Endothelial cell of umbilical vein (primary cell): Measurements from ENCODE around the gene PCED1B. TPM values are rescaled to one million over a fixed set of nuclear protein-coding genes. Genes with fewer than 3 reads are reported as not detected.

Experiments
- BruUV-seq: library from RNA; stranded (reverse); fragments of 400-500 nt; replicated peaks from 2 replicates; lab custom pipeline; 2021; lab: Mats Ljungman, UMichigan
- CTCF ChIA-PET: fragments of 300-600, 350-600 bp; sonication (Branson Sonifier 250); formaldehyde crosslinking; loops from one replicate; lab custom pipeline; 2021; ENCODE audit warnings: antibody characterized with exemption, inconsistent platforms; lab: Charles Lee
- POLR2A ChIA-PET: fragments of 300-600, 350-600 bp; sonication (Branson Sonifier 250); formaldehyde crosslinking; loops from one replicate; lab custom pipeline; 2021; ENCODE audit warnings: antibody characterized with exemption, inconsistent platforms; lab: Charles Lee
- DNase-seq: peaks from one replicate; pipeline ENCODE4 v3.0.0-alpha.2; 2011; ENCODE audit warnings: low read depth, low spot score
- FAIRE-seq: peaks from 2 replicates; lab custom pipeline; 2011; peaks lifted over from hg19 to GRCh38; lab: Jason Lieb, UNC
- H2AFZ ChIP-seq: 2 replicates; pipeline ENCODE4 v1.6.0; 2012; ENCODE audit warnings: low read depth, low read length, control low read depth, inconsistent platforms
- H3K27ac ChIP-seq: 2 replicates; pipeline ENCODE4 v1.5.1; 2011; ENCODE audit warnings: low read depth, mild to moderate bottlenecking, control low read depth, low read length, moderate library complexity; ENCODE audit not compliant: insufficient read depth
- H3K27me3 ChIP-seq, 2 experiments: 2 replicates each; pipeline versions ENCODE4 v1.6.0 to v1.6.1; 2011; ENCODE audit warnings: low read length in 2 of 2, mixed read lengths in 1 of 2; ENCODE audit not compliant: control insufficient read depth in 2 of 2, insufficient read depth in 2 of 2
- H3K36me3 ChIP-seq, 2 experiments: 2 replicates in 1 of 2; 3 replicates in 1 of 2; pipeline ENCODE4 v1.5.1; 2011; ENCODE audit warnings: low read length in 2 of 2, mild to moderate bottlenecking in 1 of 2, moderate library complexity in 1 of 2; ENCODE audit not compliant: control insufficient read depth in 2 of 2, insufficient read depth in 2 of 2; ENCODE audit errors: extremely low read depth in 1 of 2
- H3K4me1 ChIP-seq: 3 replicates; pipeline ENCODE4 v1.5.1; 2011; ENCODE audit warnings: mild to moderate bottlenecking, low read length; ENCODE audit not compliant: control insufficient read depth, insufficient read depth; ENCODE audit errors: extremely low read depth
- H3K4me2 ChIP-seq: 2 replicates; pipeline ENCODE4 v1.6.1; 2011; ENCODE audit warnings: low read length, control low read depth, mixed read lengths; ENCODE audit not compliant: insufficient read depth
- H3K4me3 ChIP-seq, 3 experiments: fragments of 200-600 bp in 1 of 3; sonication (generic), shearing (Covaris generic) in 1 of 3; replicated peaks in 1 of 3; 2 replicates each; pipeline ENCODE4 v1.5.1; 2011 to 2016; ENCODE audit warnings: control low read depth in 3 of 3, low read length in 3 of 3, mild to moderate bottlenecking in 2 of 3, inconsistent platforms in 1 of 3, low read depth in 1 of 3, moderate library complexity in 1 of 3; ENCODE audit not compliant: insufficient read depth in 1 of 3
- H3K79me2 ChIP-seq: 2 replicates; pipeline ENCODE4 v1.6.0; 2012; ENCODE audit warnings: low read length, inconsistent platforms; ENCODE audit not compliant: control insufficient read depth, insufficient read depth
- H3K9ac ChIP-seq: replicated peaks from 2 replicates; pipeline ENCODE3; 2011; ENCODE audit warnings: low read length, control low read depth; ENCODE audit not compliant: insufficient read depth; ENCODE audit errors: extremely low read depth
- H3K9me1 ChIP-seq: replicated peaks from 3 replicates; pipeline ENCODE4 v1.6.0; 2011; ENCODE audit warnings: mild to moderate bottlenecking, low read length; ENCODE audit not compliant: control insufficient read depth, insufficient read depth; ENCODE audit errors: extremely low read depth
- H3K9me3 ChIP-seq: replicated peaks from 2 replicates; pipeline ENCODE4 v1.5.1; 2012; ENCODE audit warnings: low read length, inconsistent platforms; ENCODE audit not compliant: control insufficient read depth, insufficient read depth
- H4K20me1 ChIP-seq: replicated peaks from 2 replicates; pipeline ENCODE3; 2011; ENCODE audit warnings: mild to moderate bottlenecking, low read length; ENCODE audit not compliant: control insufficient read depth, insufficient read depth; ENCODE audit errors: extremely low read depth
- CTCF ChIP-seq, 2 donors: IDR thresholded peaks; 1 replicate in 1 of 2; 2 replicates in 1 of 2; pipeline ENCODE4 v1.5.1; 2011; ENCODE audit warnings: low read length in 2 of 2, mild to moderate bottlenecking in 2 of 2, moderate library complexity in 2 of 2, control low read depth in 1 of 2, inconsistent platforms in 1 of 2, low read depth in 1 of 2; ENCODE audit not compliant: insufficient read depth in 1 of 2; ENCODE audit errors: extremely low read depth in 1 of 2
- EZH2 ChIP-seq: IDR thresholded peaks from 2 replicates; pipeline ENCODE4 v1.6.1; 2012; ENCODE audit warnings: borderline replicate concordance, low read depth, mild to moderate bottlenecking, moderate library complexity, low read length, inconsistent platforms; ENCODE audit not compliant: severe bottlenecking
- FOS ChIP-seq: IDR thresholded peaks from 2 replicates; pipeline ENCODE4 v1.6.1; 2011; ENCODE audit warnings: mild to moderate bottlenecking, low read length, moderate library complexity, borderline replicate concordance; ENCODE audit not compliant: insufficient read depth
- GATA2 ChIP-seq: IDR thresholded peaks from 2 replicates; pipeline ENCODE4 v1.7.0; 2011; ENCODE audit warnings: low read depth, mild to moderate bottlenecking, moderate library complexity, mixed read lengths, low read length; ENCODE audit not compliant: insufficient read length, insufficient read depth
- JUN ChIP-seq: IDR thresholded peaks from 2 replicates; pipeline ENCODE4 v1.6.1; 2011; ENCODE audit warnings: borderline replicate concordance, low read depth; ENCODE audit not compliant: insufficient read length, insufficient read depth
- MAX ChIP-seq: IDR thresholded peaks from 2 replicates; pipeline ENCODE4 v1.6.1; 2011; ENCODE audit not compliant: insufficient read depth, insufficient read length
- MYC ChIP-seq: IDR thresholded peaks from one replicate; pipeline ENCODE4 v1.6.1; 2011; ENCODE audit warnings: mild to moderate bottlenecking, low read depth, low read length
- POLR2A ChIP-seq: IDR thresholded peaks from 2 replicates; pipeline ENCODE4 v1.6.1; 2012; ENCODE audit warnings: low read depth, mild to moderate bottlenecking, control low read depth, low read length
- POLR2AphosphoS5 ChIP-seq: IDR thresholded peaks from 2 replicates; pipeline ENCODE4 v1.6.1; 2012; ENCODE audit warnings: low read depth, mild to moderate bottlenecking, control low read depth, low read length, moderate library complexity; ENCODE audit not compliant: insufficient read depth
- dilution Hi-C: fragments of 300-500 bp; cut with MboI; formaldehyde crosslinking; loops from one replicate; pipeline ENCODE4 v1.15.0; 2019; ENCODE audit warnings: low sequenced_read_pairs; ENCODE audit not compliant: extremely low pct_ligation_motif_present
- intact Hi-C: fragments of 100-400 bp; cut with micrococcal nuclease; formaldehyde crosslinking; loops from one replicate; pipeline ENCODE4 v1.10.0; 2022
- polyA plus RNA-seq, 4 experiments: library from polyadenylated mRNA; depleted of rRNA in 3 of 4; stranded (reverse) in 3 of 4; unstranded in 1 of 4; fragments of >200 nt; gene quantifications; 2 replicates each; pipeline versions ENCODE4 v1.2.1 to v1.2.3, GENCODE V29; 2011 to 2012; ENCODE audit warnings: missing spikeins in 1 of 4
- total RNA-seq: library from RNA; stranded (reverse); gene quantifications from 2 replicates; pipeline ENCODE4 v1.2.3, GENCODE V29; 2021

Gene PCED1B
- total and polyA plus RNA-seq, 2 donors (not counting 3 experiments of a cell fraction or from before 2014, with no cell fraction given), result 1.7 to 2.6 TPM

GRCh38 chr12:47222520-47223030 is 143.2 kb downstream of the PCED1B start:
- Histone ChIP-seq H3K9me3 (no peaks in the 10 kb centered on the region), H4K20me1 (no peaks in the 10 kb centered on the region), H3K27me3 (no peaks in the 10 kb centered on the region), H3K79me2 (no peaks in the 10 kb centered on the region), H3K4me2 (no peak overlapping the region), H3K4me3 (no peak overlapping the region), H3K9me1 (no peaks in the 10 kb centered on the region), H2AFZ (no peak overlapping the region), H3K36me3 (no peaks in the 10 kb centered on the region), H3K27ac (no peak overlapping the region), H3K4me1 (no peaks in the 10 kb centered on the region), H3K9ac (no peak overlapping the region)
- FAIRE-seq (no peak), DNase-seq (no peak)
- intact Hi-C loops (no loop called here), dilution Hi-C loops (no loop called here)
- no peak for TF ChIP-seq JUN
- no peak for TF ChIP-seq POLR2AphosphoS5
- TF ChIP-seq FOS, result no peak
- no peak for TF ChIP-seq CTCF (IDR thresholded peaks at IDR 0.05; ENCODE audit: extremely low read depth in 1 of 2, insufficient read depth in 1 of 2, low read depth in 1 of 2, low read length in 2 of 2)
- TF ChIP-seq POLR2A, result no peak
- TF ChIP-seq MYC, result no peak
- TF ChIP-seq GATA2, result no peak
- no peak for TF ChIP-seq MAX
- no peak for TF ChIP-seq EZH2
- BruUV-seq, result no TSS peak
- ChIA-PET POLR2A (no interaction called here), CTCF (no interaction called here)
